VCaP (cell line): ENCODE data around the gene MKLN1.
"Not testable (repeated sequence)": the region's sequence is repeated elsewhere in the genome, so short reads cannot be mapped to it uniquely, and the experiment has no call there.

Experiments
- H3K27ac ChIP-seq: fragments of 450-650 bp; 2 replicates; pipeline ENCODE4 v1.5.1; 2017
- CTCF ChIP-seq: fragments of 450-650 bp; conservative IDR thresholded peaks from 2 replicates; pipeline ENCODE4 v1.5.1; 2017; ENCODE audit warnings: mild to moderate bottlenecking, moderate library complexity

The MKLN1 gene

DNA sequence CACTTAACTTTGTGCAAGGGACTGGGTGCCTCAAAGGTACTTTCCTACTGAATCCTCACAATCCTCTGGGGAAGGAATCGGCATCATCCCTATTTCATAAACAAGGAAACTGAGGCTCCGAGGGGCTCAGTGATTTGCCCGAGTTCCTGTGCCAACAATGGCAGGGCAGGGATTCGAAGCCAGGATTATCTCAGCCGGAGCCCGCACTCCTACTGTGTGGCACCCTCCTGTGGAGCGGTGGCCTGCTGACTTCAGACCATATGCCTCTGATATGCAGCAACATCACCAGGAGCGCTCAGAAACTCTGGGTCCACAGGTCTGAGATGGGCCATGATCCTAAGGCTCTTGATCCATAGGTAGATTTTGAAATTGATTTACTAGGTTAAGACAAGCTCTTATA is 182.1 kb downstream of the MKLN1 start:
- TF ChIP-seq CTCF, result no peak
- no peak overlapping the region for H3K27ac ChIP-seq

DNA sequence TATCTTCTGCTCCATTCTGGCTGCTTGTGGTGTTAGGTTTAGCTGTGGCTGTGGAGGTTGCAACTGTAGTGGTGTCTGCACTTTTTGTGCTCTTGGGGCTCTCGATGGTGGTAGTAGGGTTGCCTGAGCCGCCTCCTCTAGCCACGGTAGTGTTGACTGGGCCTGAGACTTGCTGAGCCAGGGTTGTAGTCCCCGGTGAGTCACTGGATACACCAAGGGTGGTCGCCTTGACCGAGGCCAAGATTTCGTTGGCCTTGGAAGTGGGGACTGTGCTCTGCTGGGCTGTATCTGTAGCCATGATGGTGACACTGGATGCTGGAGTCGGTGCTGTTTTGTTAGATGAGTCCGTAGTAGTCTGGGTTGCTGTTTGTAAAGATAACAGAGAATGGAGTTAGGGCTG is 183.4 kb downstream of the MKLN1 start:
- no peak for TF ChIP-seq CTCF
- H3K27ac ChIP-seq, result no peak overlapping the region

GRCh38 chr7:131511774-131512535 is 184.3 kb downstream of the MKLN1 start:
- H3K27ac ChIP-seq, result no peak overlapping the region
- TF ChIP-seq CTCF, result no peak

GRCh38 chr7:131513245-131514061 is 185.8 kb downstream of the MKLN1 start:
- H3K27ac ChIP-seq, result peak overlapping the region; percentile 28; the same call in 1 of the 2 replicates
- TF ChIP-seq CTCF, result peak; percentile 98

DNA sequence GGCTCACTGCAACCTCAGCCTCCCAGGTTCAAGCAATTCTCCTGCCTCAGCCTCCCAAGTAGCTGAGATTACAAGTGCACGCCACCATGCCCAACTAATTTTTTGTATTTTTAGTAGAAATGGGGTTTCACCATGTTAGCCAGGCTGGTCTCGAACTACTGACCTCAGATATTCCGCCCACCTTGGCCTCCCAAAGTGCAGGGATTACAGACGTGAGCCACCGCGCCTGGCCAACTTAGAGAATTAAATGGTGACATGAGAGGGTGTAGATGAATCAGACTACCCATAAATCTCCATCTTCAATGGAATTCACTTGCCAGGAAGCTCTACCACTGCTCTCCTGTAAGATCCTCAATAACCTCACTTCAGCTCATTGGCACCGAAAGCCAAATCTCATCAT is 187.8 kb downstream of the MKLN1 start:
- H3K27ac ChIP-seq, result not testable (repeated sequence)

GRCh38 chr7:131517218-131517923 is 189.7 kb downstream of the MKLN1 start:
- H3K27ac ChIP-seq, result no peak overlapping the region
- TF ChIP-seq CTCF, result no peak

DNA sequence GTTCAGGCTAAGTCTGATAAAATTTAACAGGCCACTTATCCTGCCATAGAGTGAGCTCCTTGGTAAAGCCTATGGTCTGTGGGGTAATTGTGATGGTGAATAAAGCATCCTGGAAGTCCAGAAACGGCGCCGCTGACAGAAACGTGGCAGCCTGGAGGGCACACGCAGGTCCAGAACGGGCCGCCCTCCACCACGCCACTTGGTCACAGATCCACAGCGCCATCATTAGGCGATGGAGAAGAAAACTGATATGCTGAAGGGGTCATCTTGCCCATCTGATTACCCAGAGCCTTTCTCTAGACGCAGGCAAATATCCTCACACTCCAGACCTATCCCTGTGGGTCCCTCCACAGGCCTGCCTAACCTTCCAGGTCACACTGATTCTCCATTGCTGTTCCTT is 190.9 kb downstream of the MKLN1 start:
- no peak for TF ChIP-seq CTCF
- no peak overlapping the region for H3K27ac ChIP-seq
